Astrocyte (in vitro differentiated cells and primary cell): ENCODE measurements around the gene SLC39A10. TPM values are rescaled to one million over a fixed set of nuclear protein-coding genes. Genes with fewer than 3 reads are reported as not detected.

Experiments
- DNase-seq: peaks from one replicate; pipeline ENCODE4 v3.0.0-alpha.2; 2010; ENCODE audit warnings: low read depth
- FAIRE-seq: peaks from 2 replicates; lab custom pipeline; 2011; peaks lifted over from hg19 to GRCh38; lab: Jason Lieb, UNC
- H2AFZ ChIP-seq: 2 replicates; pipeline ENCODE4 v1.6.0; 2012; ENCODE audit warnings: low read depth, low read length, inconsistent platforms
- H3K27ac ChIP-seq: 2 replicates; pipeline ENCODE4 v1.5.1; 2011; ENCODE audit warnings: low read depth, low read length, inconsistent platforms
- H3K27me3 ChIP-seq: 2 replicates; pipeline ENCODE4 v1.6.0; 2011; ENCODE audit warnings: low read length, inconsistent platforms; ENCODE audit not compliant: insufficient read depth
- H3K36me3 ChIP-seq: 2 replicates; pipeline ENCODE4 v1.5.1; 2011; ENCODE audit warnings: low read length, inconsistent platforms; ENCODE audit not compliant: insufficient read depth
- H3K4me1 ChIP-seq: 2 replicates; pipeline ENCODE4 v1.5.1; 2011; ENCODE audit warnings: low read length, inconsistent platforms; ENCODE audit not compliant: insufficient read depth
- H3K4me2 ChIP-seq: 2 replicates; pipeline ENCODE4 v1.6.0; 2012; ENCODE audit warnings: low read length, inconsistent platforms
- H3K4me3 ChIP-seq: 2 replicates; pipeline ENCODE4 v1.5.1; 2011; ENCODE audit warnings: low read depth, mild to moderate bottlenecking, low read length, inconsistent platforms; ENCODE audit not compliant: insufficient read depth
- H3K79me2 ChIP-seq: 2 replicates; pipeline ENCODE4 v1.6.0; 2012; ENCODE audit warnings: mild to moderate bottlenecking, low read length, inconsistent platforms; ENCODE audit not compliant: insufficient read depth
- H3K9ac ChIP-seq: 2 replicates; pipeline ENCODE4 v1.6.0; 2012; ENCODE audit warnings: mild to moderate bottlenecking, low read length, inconsistent platforms
- H3K9me3 ChIP-seq: 2 replicates; pipeline ENCODE4 v1.5.1; 2012; ENCODE audit warnings: low read depth, mild to moderate bottlenecking, low read length, inconsistent platforms; ENCODE audit not compliant: insufficient read depth
- H4K20me1 ChIP-seq: 2 replicates; pipeline ENCODE4 v1.6.0; 2012; ENCODE audit warnings: low read length, inconsistent platforms; ENCODE audit not compliant: insufficient read depth
- H3K27ac Mint-ChIP-seq: one replicate; pipeline ENCODE4 v1.8.0; 2021; ENCODE audit warnings: mild to moderate bottlenecking, mixed read lengths; ENCODE audit not compliant: unreplicated experiment
- H3K27me3 Mint-ChIP-seq: one replicate; pipeline ENCODE4 v1.8.0; 2021; ENCODE audit warnings: low read depth, mixed read lengths; ENCODE audit not compliant: unreplicated experiment
- H3K36me3 Mint-ChIP-seq: one replicate; pipeline ENCODE4 v1.8.0; 2021; ENCODE audit warnings: low read depth, mixed read lengths; ENCODE audit not compliant: unreplicated experiment
- H3K4me1 Mint-ChIP-seq: one replicate; pipeline ENCODE4 v1.8.0; 2021; ENCODE audit warnings: low read depth, mixed read lengths; ENCODE audit not compliant: unreplicated experiment
- H3K4me3 Mint-ChIP-seq: one replicate; pipeline ENCODE4 v1.8.0; 2021; ENCODE audit warnings: mild to moderate bottlenecking, moderate library complexity, mixed read lengths; ENCODE audit not compliant: unreplicated experiment
- H3K9me3 Mint-ChIP-seq: one replicate; pipeline ENCODE4 v1.8.0; 2021; ENCODE audit warnings: mild to moderate bottlenecking, mixed read lengths; ENCODE audit not compliant: unreplicated experiment
- CTCF ChIP-seq: IDR thresholded peaks from 2 replicates; pipeline ENCODE4 v1.5.1; 2011; ENCODE audit warnings: low read depth, mild to moderate bottlenecking, inconsistent platforms, low read length, moderate library complexity; ENCODE audit not compliant: insufficient read depth
- EZH2 ChIP-seq: IDR thresholded peaks from 2 replicates; pipeline ENCODE4 v1.6.1; 2012; ENCODE audit warnings: mild to moderate bottlenecking, low read length, inconsistent platforms; ENCODE audit not compliant: insufficient read depth
- total RNA-seq: library from RNA; stranded (reverse); gene quantifications from 2 replicates; pipeline ENCODE4 v1.2.1, GENCODE V29; 2021

Gene SLC39A10
- total RNA-seq, 1 donor from 2014 or later, result 96.2 TPM

GRCh38 chr2:195652911-195653310 is 4.1 kb upstream of the SLC39A10 start:
- Histone ChIP-seq H3K9ac (no peak overlapping the region), H3K36me3 (no peaks in the 10 kb centered on the region), H3K27me3 (no peaks in the 10 kb centered on the region), H3K79me2 (peaks cover 9% of the 10 kb centered on the region), H3K27ac (no peak overlapping the region), H4K20me1 (no peaks in the 10 kb centered on the region), H2AFZ (no peak overlapping the region), H3K4me2 (no peak overlapping the region), H3K4me3 (no peak overlapping the region), H3K9me3 (no peaks in the 10 kb centered on the region), H3K4me1 (peaks cover 6% of the 10 kb centered on the region)
- DNase-seq (no peak), FAIRE-seq (no peak)
- no peak for TF ChIP-seq EZH2
- no peak for TF ChIP-seq CTCF
- no peak overlapping the region for H3K4me3 Mint-ChIP-seq
- no peaks in the 10 kb centered on the region for H3K4me1 Mint-ChIP-seq
- no peaks in the 10 kb centered on the region for H3K27me3 Mint-ChIP-seq
- peaks cover 3% of the 10 kb centered on the region for H3K9me3 Mint-ChIP-seq
- H3K36me3 Mint-ChIP-seq, result no peaks in the 10 kb centered on the region
- H3K27ac Mint-ChIP-seq, result no peak overlapping the region

GRCh38 chr2:195656161-195656858 is 716 bp upstream of the SLC39A10 start:
- Mint-ChIP-seq H3K27me3 (no peaks in the 10 kb centered on the region), H3K4me1 (peaks cover 6% of the 10 kb centered on the region), H3K27ac (peak overlapping the region; percentile 99), H3K4me3 (peak overlapping the region; percentile 98), H3K9me3 (peaks cover 3% of the 10 kb centered on the region), H3K36me3 (peaks cover 2% of the 10 kb centered on the region)
- H2AFZ ChIP-seq, result peak overlapping the region; percentile 53
- H3K4me2 ChIP-seq, result peak overlapping the region; percentile 83
- TF ChIP-seq EZH2 (no peak), CTCF (no peak)
- peaks cover 43% of the 10 kb centered on the region for H3K79me2 ChIP-seq
- no peaks in the 10 kb centered on the region for H3K27me3 ChIP-seq
- H4K20me1 ChIP-seq, result peaks cover 19% of the 10 kb centered on the region
- peak overlapping the region; percentile 97 for H3K27ac ChIP-seq
- DNase-seq (no peak), FAIRE-seq (peak; percentile 37)
- H3K9me3 ChIP-seq, result no peaks in the 10 kb centered on the region
- H3K4me1 ChIP-seq, result peaks cover 13% of the 10 kb centered on the region
- peak overlapping the region; percentile 99 for H3K9ac ChIP-seq
- no peaks in the 10 kb centered on the region for H3K36me3 ChIP-seq
- peak overlapping the region; percentile 50 for H3K4me3 ChIP-seq
